CD14-positive monocyte (primary cell): ENCODE data around the gene GNAS. TPM values are rescaled to one million over a fixed set of nuclear protein-coding genes. Genes with fewer than 3 reads are reported as not detected.

Experiments used
- DNase-seq, 3 donors: peaks; one replicate each; pipeline ENCODE4 v3.0.0-alpha.2; 2011 to 2022
- H2AFZ ChIP-seq: 2 replicates; pipeline ENCODE4 v1.6.0; 2012; ENCODE audit warnings: mild to moderate bottlenecking, low read depth, low read length, inconsistent platforms; ENCODE audit not compliant: insufficient read depth, poor library complexity, severe bottlenecking
- H3K27ac ChIP-seq, 2 donors: 1 replicate in 1 of 2; 2 replicates in 1 of 2; pipeline ENCODE4 v1.5.1; 2012 to 2013; ENCODE audit warnings: low read length in 2 of 2, control low read depth in 1 of 2, inconsistent platforms in 1 of 2, low read depth in 1 of 2, mild to moderate bottlenecking in 1 of 2
- H3K27me3 ChIP-seq, 2 donors: one replicate each; pipeline versions ENCODE4 v1.6.0 to v1.6.1; 2011 to 2013; ENCODE audit warnings: low read length in 2 of 2; ENCODE audit not compliant: control insufficient read depth in 2 of 2, insufficient read depth in 2 of 2
- H3K36me3 ChIP-seq, 2 donors: replicated peaks in 1 of 2; 1 replicate in 1 of 2; 2 replicates in 1 of 2; pipeline versions ENCODE4 v1.5.1 to v1.6.1; 2012 to 2013; ENCODE audit warnings: low read length in 2 of 2, control low read depth in 1 of 2, inconsistent platforms in 1 of 2, mild to moderate bottlenecking in 1 of 2; ENCODE audit not compliant: insufficient read depth in 2 of 2, control insufficient read depth in 1 of 2
- H3K4me1 ChIP-seq, 2 donors: 1 replicate in 1 of 2; 2 replicates in 1 of 2; pipeline versions ENCODE4 v1.5.1 to v1.6.1; 2012 to 2013; ENCODE audit warnings: low read length in 2 of 2, control low read depth in 1 of 2, inconsistent platforms in 1 of 2, mild to moderate bottlenecking in 1 of 2, moderate library complexity in 1 of 2; ENCODE audit not compliant: insufficient read depth in 2 of 2, control insufficient read depth in 1 of 2
- H3K4me2 ChIP-seq: replicated peaks from 2 replicates; pipeline ENCODE3; 2012; ENCODE audit warnings: low read length, moderate library complexity, mild to moderate bottlenecking; ENCODE audit not compliant: poor library complexity, severe bottlenecking; ENCODE audit errors: extremely low read depth
- H3K4me3 ChIP-seq, 3 experiments: fragments of 200-600 bp in 1 of 3; sonication (generic) in 1 of 3; replicated peaks in 1 of 3; 1 replicate in 2 of 3; 2 replicates in 1 of 3; pipeline ENCODE4 v1.5.1; 2011 to 2013; ENCODE audit warnings: low read length in 3 of 3, mild to moderate bottlenecking in 3 of 3, control low read depth in 2 of 3, low read depth in 2 of 3, inconsistent platforms in 1 of 3, moderate library complexity in 1 of 3
- H3K79me2 ChIP-seq: 2 replicates; pipeline ENCODE4 v1.6.0; 2012; ENCODE audit warnings: mild to moderate bottlenecking, control low read depth, inconsistent platforms, low read length, moderate library complexity; ENCODE audit not compliant: insufficient read depth
- H3K9ac ChIP-seq: 2 replicates; pipeline ENCODE4 v1.6.0; 2017; ENCODE audit warnings: low read length, mild to moderate bottlenecking; ENCODE audit not compliant: insufficient read depth, poor library complexity, severe bottlenecking
- H3K9me3 ChIP-seq, 2 donors: replicated peaks in 1 of 2; 1 replicate in 1 of 2; 2 replicates in 1 of 2; pipeline versions ENCODE4 v1.5.1 to v1.6.1; 2012 to 2013; ENCODE audit warnings: low read length in 2 of 2, control low read depth in 1 of 2; ENCODE audit not compliant: control insufficient read depth in 1 of 2, insufficient read depth in 1 of 2
- H4K20me1 ChIP-seq: 2 replicates; pipeline ENCODE4 v1.6.0; 2012; ENCODE audit warnings: mild to moderate bottlenecking, low read length, control low read depth, moderate library complexity; ENCODE audit not compliant: insufficient read depth
- H3K27ac Mint-ChIP-seq, 7 donors: one replicate each; pipeline ENCODE4 v1.8.0; 2020; ENCODE audit warnings: mild to moderate bottlenecking in 7 of 7, mixed read lengths in 7 of 7, moderate library complexity in 6 of 7, inconsistent platforms in 2 of 7
- H3K27me3 Mint-ChIP-seq, 3 donors: one replicate each; pipeline ENCODE4 v1.8.0; 2021 to 2022; ENCODE audit warnings: low read depth in 3 of 3, mild to moderate bottlenecking in 3 of 3, mixed read lengths in 3 of 3, moderate library complexity in 3 of 3, inconsistent platforms in 1 of 3
- H3K36me3 Mint-ChIP-seq, 2 donors: one replicate each; pipeline ENCODE4 v1.8.0; 2020; ENCODE audit warnings: mixed read lengths in 2 of 2, inconsistent platforms in 1 of 2, mild to moderate bottlenecking in 1 of 2
- H3K4me1 Mint-ChIP-seq: one replicate; pipeline ENCODE4 v1.8.0; 2020; ENCODE audit warnings: mild to moderate bottlenecking, mixed read lengths
- H3K4me3 Mint-ChIP-seq, 2 donors: one replicate each; pipeline ENCODE4 v1.8.0; 2020; ENCODE audit warnings: mild to moderate bottlenecking in 2 of 2, mixed read lengths in 2 of 2, moderate library complexity in 1 of 2
- H3K9me3 Mint-ChIP-seq, 7 donors: one replicate each; pipeline ENCODE4 v1.8.0; 2020 to 2022; ENCODE audit warnings: mixed read lengths in 7 of 7, mild to moderate bottlenecking in 6 of 7, moderate library complexity in 6 of 7, inconsistent platforms in 2 of 7
- WGBS: methylation state at CpG from one replicate; pipeline ENCODE4 v1.1.5; 2013; ENCODE audit warnings: missing lambda C conversion rate; ENCODE audit not compliant: insufficient coverage; 5-methylcytosine and 5-hydroxymethylcytosine counted together
- intact Hi-C, 2 donors: fragments of 100-400 bp; cut with micrococcal nuclease; formaldehyde crosslinking; loops; one replicate each; pipeline versions ENCODE4 v1.15.0 to v1.15.1; 2023
- polyA plus RNA-seq, 3 donors: library from polyadenylated mRNA; depleted of rRNA in 1 of 3; unstranded in 2 of 3; stranded (reverse) in 1 of 3; fragments of 300-500 nt in 2 of 3; fragments of >200 nt in 1 of 3; fragmentation: Illumina TruSeq in 2 of 3; gene quantifications; 1 replicate in 2 of 3; 2 replicates in 1 of 3; pipeline ENCODE4 v1.2.3, GENCODE V29; 2012 to 2021
- TF ChIP-seq, protein P1 (sequence below): fragments of 200-600 bp; IDR thresholded peaks from one replicate; pipeline ENCODE4 v1.8.0; 2022; ENCODE audit warnings: antibody characterized with exemption, mild to moderate bottlenecking

Gene GNAS
- polyA plus RNA-seq, 3 donors, result 109 to 1,105 (median 124) TPM

DNA sequence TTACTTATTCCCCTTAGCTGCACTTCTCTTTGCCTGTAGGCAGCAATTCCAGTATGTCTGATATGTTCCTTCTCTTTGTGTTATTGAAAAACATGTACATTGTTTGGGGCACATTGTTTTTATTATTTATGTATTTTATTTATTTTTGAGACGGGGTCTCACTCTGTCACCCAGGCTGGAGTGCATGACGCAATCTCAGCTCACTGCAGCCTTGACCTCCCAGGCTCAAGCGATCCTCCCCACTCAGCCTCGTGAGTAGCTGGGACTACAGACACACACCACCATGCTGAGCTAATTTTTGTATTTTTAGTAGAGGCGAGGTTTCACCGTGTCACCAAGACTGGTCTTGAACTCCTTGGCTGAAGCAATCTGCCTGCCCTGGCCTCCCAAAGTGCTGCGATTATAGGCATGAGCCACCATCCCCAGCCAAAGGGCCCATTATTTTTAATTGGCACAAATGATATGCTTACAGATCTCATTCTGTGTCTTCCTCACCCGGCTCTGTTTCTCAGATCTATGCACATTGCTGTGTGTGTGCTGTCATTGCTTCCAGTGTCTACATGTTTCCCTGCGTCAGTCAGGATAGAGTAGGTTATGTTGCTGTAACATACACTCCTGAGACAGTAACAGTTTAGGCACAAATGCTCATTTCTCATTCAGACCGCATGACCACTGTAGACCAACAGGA is 74.4 kb downstream of the GNAS start:
- Mint-ChIP-seq H3K9me3 (peaks cover 0 to 2% (median 0%) of the 10 kb centered on the region in 7 donors), H3K27me3 (no peaks in the 10 kb centered on the region), H3K27ac (no peak overlapping the region), H3K36me3 (no peaks in the 10 kb centered on the region), H3K4me1 (peaks cover 11% of the 10 kb centered on the region), H3K4me3 (no peak overlapping the region)
- WGBS, result 58% methylated on average over 3 of the region's 10 CpGs
- Histone ChIP-seq H3K27ac (no peak overlapping the region), H3K9ac (no peak overlapping the region), H3K79me2 (no peaks in the 10 kb centered on the region), H4K20me1 (no peaks in the 10 kb centered on the region), H3K36me3 (no peaks in the 10 kb centered on the region), H3K4me3 (no peak overlapping the region), H3K4me1 (peaks cover 3 to 9% of the 10 kb centered on the region in 2 donors), H3K9me3 (no peaks in the 10 kb centered on the region), H3K27me3 (no peaks in the 10 kb centered on the region), H3K4me2 (no peak overlapping the region), H2AFZ (no peak overlapping the region)
- intact Hi-C loops, result no loop called here
- no peak for DNase-seq
- TF ChIP-seq, protein P1, sequence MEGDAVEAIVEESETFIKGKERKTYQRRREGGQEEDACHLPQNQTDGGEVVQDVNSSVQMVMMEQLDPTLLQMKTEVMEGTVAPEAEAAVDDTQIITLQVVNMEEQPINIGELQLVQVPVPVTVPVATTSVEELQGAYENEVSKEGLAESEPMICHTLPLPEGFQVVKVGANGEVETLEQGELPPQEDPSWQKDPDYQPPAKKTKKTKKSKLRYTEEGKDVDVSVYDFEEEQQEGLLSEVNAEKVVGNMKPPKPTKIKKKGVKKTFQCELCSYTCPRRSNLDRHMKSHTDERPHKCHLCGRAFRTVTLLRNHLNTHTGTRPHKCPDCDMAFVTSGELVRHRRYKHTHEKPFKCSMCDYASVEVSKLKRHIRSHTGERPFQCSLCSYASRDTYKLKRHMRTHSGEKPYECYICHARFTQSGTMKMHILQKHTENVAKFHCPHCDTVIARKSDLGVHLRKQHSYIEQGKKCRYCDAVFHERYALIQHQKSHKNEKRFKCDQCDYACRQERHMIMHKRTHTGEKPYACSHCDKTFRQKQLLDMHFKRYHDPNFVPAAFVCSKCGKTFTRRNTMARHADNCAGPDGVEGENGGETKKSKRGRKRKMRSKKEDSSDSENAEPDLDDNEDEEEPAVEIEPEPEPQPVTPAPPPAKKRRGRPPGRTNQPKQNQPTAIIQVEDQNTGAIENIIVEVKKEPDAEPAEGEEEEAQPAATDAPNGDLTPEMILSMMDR, result no peak

DNA sequence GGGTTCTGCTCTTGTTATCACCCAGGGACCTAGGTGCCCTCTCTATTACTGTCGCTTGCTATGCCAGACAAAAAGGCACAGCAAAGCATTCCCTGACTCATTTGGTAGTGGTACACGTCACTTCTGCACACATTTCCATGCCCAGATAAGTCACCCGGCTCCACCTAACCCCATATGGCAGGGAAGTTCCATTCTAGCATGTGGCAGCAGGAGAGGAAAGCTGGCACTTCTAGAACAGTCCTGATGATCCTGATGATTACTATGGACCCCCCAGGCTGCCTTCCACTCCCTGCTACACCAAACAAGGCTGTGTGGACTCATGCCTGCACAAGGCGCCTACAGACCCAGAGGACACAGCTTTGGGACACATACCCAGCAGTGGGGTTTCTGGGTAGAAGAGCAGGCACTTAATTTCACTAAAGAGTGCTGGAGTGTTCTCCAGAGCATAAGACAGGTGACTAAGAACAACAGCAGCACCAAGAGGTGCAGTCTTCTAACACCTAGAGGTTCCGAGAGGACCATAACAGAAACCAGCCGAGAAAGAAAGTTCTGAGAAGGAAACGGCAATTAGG is 75.1 kb downstream of the GNAS start:
- Mint-ChIP-seq H3K4me3 (no peak overlapping the region), H3K27me3 (no peaks in the 10 kb centered on the region), H3K27ac (no peak overlapping the region), H3K9me3 (peaks cover 0 to 2% (median 0%) of the 10 kb centered on the region in 7 donors), H3K36me3 (no peaks in the 10 kb centered on the region), H3K4me1 (peaks cover 11% of the 10 kb centered on the region)
- Histone ChIP-seq H2AFZ (no peak overlapping the region), H3K9me3 (no peaks in the 10 kb centered on the region), H3K4me2 (no peak overlapping the region), H3K36me3 (no peaks in the 10 kb centered on the region), H3K4me3 (no peak overlapping the region), H3K27ac (no peak overlapping the region), H4K20me1 (no peaks in the 10 kb centered on the region), H3K27me3 (no peaks in the 10 kb centered on the region), H3K9ac (no peak overlapping the region), H3K79me2 (no peaks in the 10 kb centered on the region), H3K4me1 (peaks cover 3 to 9% of the 10 kb centered on the region in 2 donors)
- intact Hi-C loops, result no loop called here
- TF ChIP-seq, protein P1, result no peak
- WGBS, result 94% methylated on average over 4 of the region's 7 CpGs
- DNase-seq, result no peak
